ENCODE results near the gene PTPRH.
A peak's percentile ranks its signal among the peaks of the same experiment; 100 is the strongest.
"Not testable (repeated sequence)": the region's sequence is repeated elsewhere in the genome, so short reads cannot be mapped to it uniquely, and the experiment has no call there.

Gene PTPRH

GRCh38 chr19:55224038-55224665 lies 14.9 kb upstream of the PTPRH start:
- no peak for DNase-seq

- DNase-seq: no peak
Observed at GRCh38 chr19:55223291-55224037, 14.2 kb upstream of the PTPRH start.

DNA sequence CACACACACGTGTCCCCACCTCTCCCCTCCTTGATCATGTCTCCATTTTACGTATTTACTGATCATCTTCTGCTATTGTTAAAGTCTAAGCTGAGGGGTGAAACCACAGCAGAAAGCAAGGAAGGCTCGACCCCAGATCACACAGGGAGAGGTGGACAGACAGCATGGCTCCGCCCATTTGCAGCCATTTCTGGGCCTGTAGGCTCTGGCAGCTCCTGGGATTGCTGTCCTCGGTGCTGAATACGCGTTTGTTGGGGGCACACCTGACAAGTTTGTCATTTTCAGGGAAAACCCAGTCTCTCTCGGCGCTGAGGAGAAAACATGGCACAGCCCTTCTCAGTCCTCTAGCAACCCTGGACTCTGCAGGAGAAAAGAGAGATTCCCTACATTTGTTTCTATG lies 11.2 kb upstream of the PTPRH start:
- DNase-seq: no peak

DNA sequence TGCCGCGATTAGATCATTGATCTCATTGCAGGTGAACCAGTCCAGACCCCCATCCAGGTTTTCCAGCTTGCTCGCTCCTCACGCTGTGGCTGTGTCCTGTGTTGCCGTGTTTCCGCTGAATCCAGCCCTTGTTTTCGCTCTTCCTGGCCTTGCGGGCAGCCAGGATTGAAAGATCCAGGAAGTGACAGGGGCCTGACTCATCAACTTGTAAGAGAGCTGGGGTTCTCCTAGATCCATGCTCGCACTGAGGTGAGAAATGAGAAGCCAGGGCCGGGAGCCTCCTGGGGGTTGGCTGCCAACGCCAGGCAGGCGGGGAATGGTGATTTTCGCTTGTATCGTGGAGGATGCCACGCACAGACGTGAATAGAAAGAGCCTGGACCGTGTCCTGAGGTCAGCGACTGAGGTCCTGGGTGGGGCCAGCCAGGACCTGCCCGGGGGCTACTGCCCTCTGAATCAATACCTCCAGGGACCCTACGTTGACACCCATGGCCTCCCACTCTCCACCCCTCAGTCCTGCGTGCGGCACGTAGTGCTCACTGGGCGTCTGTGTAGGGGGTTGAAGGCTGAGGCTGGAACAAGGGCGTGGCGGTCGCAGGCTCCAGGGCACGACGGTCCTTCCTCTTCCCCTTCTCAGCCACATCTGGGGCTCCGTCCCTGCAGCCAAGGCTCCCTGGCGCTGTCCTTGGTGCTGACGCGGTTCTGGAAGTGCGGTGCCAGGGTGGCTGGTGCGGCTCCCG lies 7.3 kb upstream of the PTPRH start:
- peak; percentile 15 to 29 for DNase-seq

DNA sequence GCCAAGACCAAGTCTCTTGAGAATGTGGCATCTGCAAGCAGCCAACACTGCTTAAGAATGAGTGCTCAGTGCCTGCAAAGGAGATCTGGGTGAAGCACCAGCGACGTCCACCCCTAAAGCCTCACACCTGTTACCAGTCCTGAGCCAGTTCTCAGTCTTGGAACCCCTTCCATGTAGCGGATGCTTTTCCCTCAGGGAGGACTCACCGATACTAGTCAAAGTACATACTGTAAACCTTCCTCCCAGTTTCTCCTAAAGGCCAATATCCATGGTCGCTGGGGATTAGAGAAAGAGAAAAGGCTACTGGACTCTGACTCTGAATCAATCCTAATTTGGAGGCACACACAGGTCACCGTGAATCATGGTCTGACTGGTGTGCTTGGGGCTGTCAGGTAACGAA lies 4.2 kb upstream of the PTPRH start:
- no peak for DNase-seq

DNA sequence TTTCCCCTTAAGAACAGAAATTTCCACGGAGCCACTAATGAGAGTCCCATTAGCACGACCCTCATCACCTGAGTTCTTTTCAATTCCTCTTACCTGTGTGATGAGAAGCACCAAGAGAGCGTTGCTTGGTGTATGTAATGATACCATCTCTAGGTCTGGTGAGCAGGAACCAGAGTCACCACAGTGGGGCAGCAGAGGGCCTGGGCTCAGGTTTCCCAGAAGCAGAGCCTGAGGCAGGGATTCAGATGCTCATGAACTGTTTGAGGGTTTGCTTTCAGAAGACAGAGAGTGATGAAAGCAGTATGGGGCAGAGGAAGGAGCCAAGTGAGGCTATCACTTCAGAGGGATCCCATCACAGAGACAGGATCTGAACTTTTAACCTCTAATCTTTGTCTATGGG lies 3.1 kb upstream of the PTPRH start:
- peak in 1 of 2 donors; percentile 24 for DNase-seq

DNA sequence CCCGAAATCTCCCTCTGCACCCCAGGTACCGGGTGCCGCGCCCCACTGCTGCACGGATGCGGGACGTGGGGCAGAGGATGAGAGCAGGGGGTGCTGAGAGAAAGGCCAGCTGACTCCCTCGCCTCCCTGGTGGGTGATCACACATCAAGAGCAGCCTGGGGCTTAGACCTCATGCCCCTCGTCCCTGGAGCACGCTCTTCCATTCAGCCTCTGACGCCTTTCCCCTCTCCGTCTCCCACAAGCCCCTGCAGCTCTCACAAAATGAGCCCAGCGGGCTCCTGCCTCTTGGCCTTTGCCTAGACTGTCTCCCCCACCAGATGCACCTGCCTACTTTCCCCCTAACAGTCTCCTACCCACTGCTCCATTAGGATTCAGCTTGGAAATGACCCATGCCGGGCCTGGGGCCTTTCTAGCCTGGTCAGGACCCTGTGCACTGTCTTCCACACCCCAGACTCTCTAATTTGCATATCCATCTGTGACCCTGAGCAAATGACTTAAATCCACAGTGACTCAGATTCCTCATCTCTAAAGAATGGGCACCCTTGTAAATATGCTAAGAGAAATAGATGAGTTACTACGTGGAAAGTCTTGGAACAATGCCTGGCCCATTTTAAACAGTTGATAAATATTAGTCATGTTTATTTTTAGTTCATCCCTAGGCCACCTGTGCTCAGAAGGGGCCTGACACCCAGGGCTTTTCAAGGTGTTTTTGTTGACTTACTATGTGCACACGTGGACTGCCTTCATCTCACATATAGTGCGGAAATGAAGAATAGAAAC lies 582 bp upstream of the PTPRH start:
- no peak for DNase-seq

GRCh38 chr19:55206664-55207500 lies 2.4 kb downstream of the PTPRH start:
- peak; percentile 16 to 26 for DNase-seq

GRCh38 chr19:55202199-55202598 lies 7.1 kb downstream of the PTPRH start:
- not testable (repeated sequence) for DNase-seq

- no peak for DNase-seq
Observed at GRCh38 chr19:55199620-55200204, 9.6 kb downstream of the PTPRH start.

GRCh38 chr19:55198651-55199050 lies 10.7 kb downstream of the PTPRH start:
- DNase-seq: no peak

GRCh38 chr19:55197528-55197927 lies 11.8 kb downstream of the PTPRH start:
- DNase-seq: no peak

- no peak for DNase-seq
Observed at GRCh38 chr19:55196803-55197202, 12.5 kb downstream of the PTPRH start.

DNA sequence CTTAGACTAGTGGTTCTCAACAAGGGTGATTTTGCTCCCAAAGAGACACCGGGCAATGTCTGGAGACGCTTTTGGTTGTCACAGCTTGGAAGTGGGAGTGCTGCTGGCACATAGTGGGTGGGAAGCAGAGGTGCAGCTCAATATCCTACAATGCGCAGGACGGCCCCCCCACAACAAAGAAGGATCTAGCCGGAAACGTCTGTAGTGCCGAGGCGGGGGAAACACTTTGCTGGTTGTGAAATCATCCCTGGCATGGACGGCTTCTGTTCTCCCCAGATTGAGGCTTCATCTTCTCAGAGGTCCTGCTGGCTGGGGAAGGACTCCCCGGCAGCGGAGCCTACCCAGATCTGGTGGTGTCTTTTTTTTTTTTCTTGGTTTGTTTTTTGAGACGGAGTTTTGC lies 15.8 kb downstream of the PTPRH start:
- DNase-seq: no peak

- no peak for DNase-seq
Observed at GRCh38 chr19:55189403-55189835, 19.9 kb downstream of the PTPRH start.

GRCh38 chr19:55188625-55189024 lies 20.7 kb downstream of the PTPRH start:
- DNase-seq: no peak

GRCh38 chr19:55186080-55186479 lies 23.2 kb downstream of the PTPRH start:
- no peak for DNase-seq

GRCh38 chr19:55181740-55182139 lies 27.6 kb downstream of the PTPRH start:
- DNase-seq: no peak

DNA sequence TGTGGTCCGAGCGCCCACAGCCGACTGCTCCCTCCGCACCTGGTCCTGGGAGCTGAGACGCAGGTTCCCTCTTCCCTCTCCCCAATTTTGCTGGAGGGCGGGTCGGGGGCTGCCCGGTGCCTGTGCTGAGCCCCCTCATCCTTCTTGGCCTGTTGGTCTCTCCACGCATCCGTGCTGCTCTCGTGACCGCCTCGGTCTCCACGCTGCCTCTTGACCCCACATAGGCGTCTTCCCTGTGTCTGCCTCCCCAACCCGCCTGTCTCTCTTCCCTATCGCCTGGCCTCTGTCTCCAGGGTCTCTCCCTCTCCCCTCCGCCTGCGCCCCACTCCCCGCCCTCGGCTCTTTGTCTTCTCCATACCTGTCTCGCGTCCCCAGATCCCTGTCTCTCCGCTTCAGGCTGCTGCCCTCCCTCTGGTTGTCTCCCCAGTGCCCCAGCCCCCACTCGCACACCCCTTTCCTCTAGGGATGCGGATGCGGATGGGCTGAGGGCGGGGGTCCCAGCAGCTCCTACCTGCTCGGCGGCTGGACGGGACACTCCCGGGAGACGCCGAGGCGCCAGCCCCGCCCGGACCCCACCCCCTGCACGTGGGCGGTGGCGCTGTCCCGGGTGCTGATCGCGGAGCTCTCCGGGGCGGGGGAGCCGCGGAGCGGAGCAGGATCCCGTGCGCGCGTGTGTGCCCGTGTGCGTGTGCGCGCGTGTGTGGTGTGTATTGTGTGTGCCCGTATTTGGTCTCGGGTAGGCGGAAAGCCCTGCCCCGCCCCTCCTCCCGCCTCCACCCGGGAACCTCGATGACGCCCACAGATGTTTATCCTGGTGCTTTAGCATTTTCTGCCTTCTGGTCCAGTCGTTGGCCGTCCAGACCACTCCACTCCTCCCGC lies 29.5 kb downstream of the PTPRH start, which contains the start of gene SYT5:
TSS of gene SYT5 (minus strand) at position 684 of the 879 bp plus-strand sequence. CDS start 1,248 bp downstream, outside the sequence.
- DNase-seq: peak; percentile 40 to 60

- peak; percentile 83 to 87 for DNase-seq
Observed at GRCh38 chr19:55178781-55179599, 30.3 kb downstream of the PTPRH start.
